ENCODE measurements around the gene ADAD2.

DNA sequence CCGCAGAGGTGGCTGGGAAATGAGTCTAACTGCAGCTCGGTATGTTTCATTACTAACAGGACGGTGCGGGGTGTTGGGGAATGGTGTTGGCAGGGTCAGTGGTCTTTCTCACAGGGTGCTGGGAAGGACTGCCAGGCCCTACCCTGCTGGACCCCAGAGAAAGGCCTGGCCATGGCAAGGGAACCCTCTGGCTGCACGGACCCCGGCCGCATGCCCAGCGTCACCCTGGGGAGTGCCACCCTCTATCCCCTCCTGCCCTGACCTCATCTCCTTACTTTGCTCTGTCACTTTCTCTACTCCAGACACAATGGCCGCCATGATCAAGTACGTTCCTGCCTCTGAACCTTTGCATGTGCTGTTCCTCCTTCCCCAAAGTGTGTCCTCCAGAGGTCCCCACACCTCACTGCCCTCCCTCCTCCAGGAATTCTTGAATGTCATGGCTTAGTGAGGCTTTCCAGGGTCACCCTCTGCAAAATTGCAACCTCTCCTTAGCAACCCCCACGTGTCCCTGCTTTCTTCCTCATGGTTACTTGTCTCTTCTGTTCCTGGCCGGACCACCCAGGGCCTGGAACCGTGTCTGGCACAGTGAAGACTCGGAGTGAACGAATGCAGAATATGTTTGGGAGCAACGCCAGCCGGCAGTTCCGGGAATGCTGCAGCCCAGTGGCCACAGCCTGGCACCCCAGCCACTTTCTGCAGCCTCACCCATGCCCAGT is 15.2 kb downstream of the ADAD2 start:
- TF ChIP-seq, protein P1, sequence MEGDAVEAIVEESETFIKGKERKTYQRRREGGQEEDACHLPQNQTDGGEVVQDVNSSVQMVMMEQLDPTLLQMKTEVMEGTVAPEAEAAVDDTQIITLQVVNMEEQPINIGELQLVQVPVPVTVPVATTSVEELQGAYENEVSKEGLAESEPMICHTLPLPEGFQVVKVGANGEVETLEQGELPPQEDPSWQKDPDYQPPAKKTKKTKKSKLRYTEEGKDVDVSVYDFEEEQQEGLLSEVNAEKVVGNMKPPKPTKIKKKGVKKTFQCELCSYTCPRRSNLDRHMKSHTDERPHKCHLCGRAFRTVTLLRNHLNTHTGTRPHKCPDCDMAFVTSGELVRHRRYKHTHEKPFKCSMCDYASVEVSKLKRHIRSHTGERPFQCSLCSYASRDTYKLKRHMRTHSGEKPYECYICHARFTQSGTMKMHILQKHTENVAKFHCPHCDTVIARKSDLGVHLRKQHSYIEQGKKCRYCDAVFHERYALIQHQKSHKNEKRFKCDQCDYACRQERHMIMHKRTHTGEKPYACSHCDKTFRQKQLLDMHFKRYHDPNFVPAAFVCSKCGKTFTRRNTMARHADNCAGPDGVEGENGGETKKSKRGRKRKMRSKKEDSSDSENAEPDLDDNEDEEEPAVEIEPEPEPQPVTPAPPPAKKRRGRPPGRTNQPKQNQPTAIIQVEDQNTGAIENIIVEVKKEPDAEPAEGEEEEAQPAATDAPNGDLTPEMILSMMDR (IDR thresholded peaks at IDR 0.05): no peak
- no peak for TF ChIP-seq POLR2A (IDR thresholded peaks at IDR 0.05)
